Ishikawa (cell line): ENCODE data around the gene DAB2IP.

Source experiments
- CEBPB ChIP-seq: IDR thresholded peaks from 2 replicates; pipeline ENCODE4 v1.6.1; 2012
- CREB1 ChIP-seq: IDR thresholded peaks from 2 replicates; pipeline ENCODE4 v1.6.1; 2012; ENCODE audit warnings: low read depth
- EGR1 ChIP-seq: IDR thresholded peaks from 2 replicates; pipeline ENCODE4 v1.6.1; 2012
- EP300 ChIP-seq: IDR thresholded peaks from 2 replicates; pipeline ENCODE4 v1.6.1; 2012; ENCODE audit warnings: borderline replicate concordance
- FOXM1 ChIP-seq: IDR thresholded peaks from 2 replicates; pipeline ENCODE4 v1.6.1; 2012; ENCODE audit warnings: low read depth, borderline replicate concordance
- NFIC ChIP-seq: IDR thresholded peaks from 2 replicates; pipeline ENCODE4 v1.6.1; 2012
- RAD21 ChIP-seq: IDR thresholded peaks from 2 replicates; pipeline ENCODE4 v1.6.1; 2012; ENCODE audit warnings: low read depth
- TAF1 ChIP-seq: IDR thresholded peaks from 2 replicates; pipeline ENCODE4 v1.6.1; 2012; ENCODE audit warnings: low read depth, mild to moderate bottlenecking
- TCF12 ChIP-seq: IDR thresholded peaks from 2 replicates; pipeline ENCODE4 v1.6.1; 2012; ENCODE audit warnings: low read depth
- TEAD4 ChIP-seq: IDR thresholded peaks from 2 replicates; pipeline ENCODE4 v1.6.1; 2012
- USF1 ChIP-seq: IDR thresholded peaks from 2 replicates; pipeline ENCODE4 v1.6.1; 2012
- YY1 ChIP-seq: IDR thresholded peaks from 2 replicates; pipeline ENCODE4 v1.6.1; 2012; ENCODE audit warnings: low read depth
- ZBTB7A ChIP-seq: IDR thresholded peaks from 2 replicates; pipeline ENCODE4 v1.6.1; 2012; ENCODE audit warnings: low read depth
- TF ChIP-seq, protein P1 (sequence below): IDR thresholded peaks from 2 replicates; pipeline ENCODE4 v1.6.1; 2012; ENCODE audit warnings: low read depth, mild to moderate bottlenecking
- TF ChIP-seq, protein P2 (sequence below): IDR thresholded peaks from 2 replicates; pipeline ENCODE4 v1.6.1; 2012

DAB2IP gene

GRCh38 chr9:121639619-121640018, 11.8 kb upstream of the DAB2IP start:
- TF ChIP-seq, protein P1, sequence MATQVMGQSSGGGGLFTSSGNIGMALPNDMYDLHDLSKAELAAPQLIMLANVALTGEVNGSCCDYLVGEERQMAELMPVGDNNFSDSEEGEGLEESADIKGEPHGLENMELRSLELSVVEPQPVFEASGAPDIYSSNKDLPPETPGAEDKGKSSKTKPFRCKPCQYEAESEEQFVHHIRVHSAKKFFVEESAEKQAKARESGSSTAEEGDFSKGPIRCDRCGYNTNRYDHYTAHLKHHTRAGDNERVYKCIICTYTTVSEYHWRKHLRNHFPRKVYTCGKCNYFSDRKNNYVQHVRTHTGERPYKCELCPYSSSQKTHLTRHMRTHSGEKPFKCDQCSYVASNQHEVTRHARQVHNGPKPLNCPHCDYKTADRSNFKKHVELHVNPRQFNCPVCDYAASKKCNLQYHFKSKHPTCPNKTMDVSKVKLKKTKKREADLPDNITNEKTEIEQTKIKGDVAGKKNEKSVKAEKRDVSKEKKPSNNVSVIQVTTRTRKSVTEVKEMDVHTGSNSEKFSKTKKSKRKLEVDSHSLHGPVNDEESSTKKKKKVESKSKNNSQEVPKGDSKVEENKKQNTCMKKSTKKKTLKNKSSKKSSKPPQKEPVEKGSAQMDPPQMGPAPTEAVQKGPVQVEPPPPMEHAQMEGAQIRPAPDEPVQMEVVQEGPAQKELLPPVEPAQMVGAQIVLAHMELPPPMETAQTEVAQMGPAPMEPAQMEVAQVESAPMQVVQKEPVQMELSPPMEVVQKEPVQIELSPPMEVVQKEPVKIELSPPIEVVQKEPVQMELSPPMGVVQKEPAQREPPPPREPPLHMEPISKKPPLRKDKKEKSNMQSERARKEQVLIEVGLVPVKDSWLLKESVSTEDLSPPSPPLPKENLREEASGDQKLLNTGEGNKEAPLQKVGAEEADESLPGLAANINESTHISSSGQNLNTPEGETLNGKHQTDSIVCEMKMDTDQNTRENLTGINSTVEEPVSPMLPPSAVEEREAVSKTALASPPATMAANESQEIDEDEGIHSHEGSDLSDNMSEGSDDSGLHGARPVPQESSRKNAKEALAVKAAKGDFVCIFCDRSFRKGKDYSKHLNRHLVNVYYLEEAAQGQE = no peak

- no peak for TF ChIP-seq ZBTB7A
- peak; percentile 75 for TF ChIP-seq RAD21
Measured at GRCh38 chr9:121640076-121640475, 11.4 kb upstream of the DAB2IP start.

GRCh38 chr9:121640491-121641223, 10.8 kb upstream of the DAB2IP start:
- TF ChIP-seq, protein P1 = no peak
- TF ChIP-seq EGR1 (no peak), FOXM1 (no peak), EP300 (no peak), RAD21 (no peak), YY1 (no peak), CEBPB (no peak), TEAD4 (no peak), NFIC (no peak)
- TF ChIP-seq, protein P2, sequence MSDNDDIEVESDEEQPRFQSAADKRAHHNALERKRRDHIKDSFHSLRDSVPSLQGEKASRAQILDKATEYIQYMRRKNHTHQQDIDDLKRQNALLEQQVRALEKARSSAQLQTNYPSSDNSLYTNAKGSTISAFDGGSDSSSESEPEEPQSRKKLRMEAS = no peak

GRCh38 chr9:121641224-121641611, 10.2 kb upstream of the DAB2IP start:
- TF ChIP-seq USF1 = no peak
- no peak for TF ChIP-seq EP300
- TF ChIP-seq TEAD4 = no peak

GRCh38 chr9:121642758-121643157, 8.7 kb upstream of the DAB2IP start:
- TF ChIP-seq, protein P1 = peak; percentile 34; the same call in 1 of the 2 replicates
- no peak for TF ChIP-seq CEBPB

DNA sequence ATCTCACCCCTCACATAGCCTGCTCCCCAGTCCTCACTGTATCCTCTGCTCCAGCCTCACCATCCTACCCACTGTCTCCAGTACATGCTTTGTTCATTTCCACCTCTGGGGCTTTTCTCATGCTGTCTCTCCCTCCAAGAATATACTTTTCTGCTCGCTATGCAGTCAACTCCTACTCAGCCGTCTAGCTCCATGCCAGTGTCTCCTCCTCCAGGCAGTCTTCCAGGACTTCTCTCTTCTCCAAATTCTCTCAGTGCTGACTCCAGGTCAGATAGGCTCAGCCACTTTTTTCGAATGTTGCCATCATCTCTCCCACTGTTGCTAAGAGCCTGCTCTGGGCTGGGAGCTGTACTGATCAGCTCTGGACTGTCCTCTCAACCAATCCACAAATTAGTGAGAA, 8.0 kb upstream of the DAB2IP start:
- no peak for TF ChIP-seq TCF12
- TF ChIP-seq CEBPB = no peak
- TF ChIP-seq TAF1 = no peak
- no peak for TF ChIP-seq NFIC
- TF ChIP-seq, protein P1 = no peak
- TF ChIP-seq FOXM1 = no peak
- TF ChIP-seq CREB1 = no peak
- no peak for TF ChIP-seq ZBTB7A
- TF ChIP-seq TEAD4 = no peak
- no peak for TF ChIP-seq EGR1
- TF ChIP-seq, protein P2 = no peak
- TF ChIP-seq USF1 = no peak
- TF ChIP-seq YY1 = no peak
- no peak for TF ChIP-seq RAD21
- no peak for TF ChIP-seq EP300
